Stimulated activated CD4-positive, alpha-beta T cell treated with anti-CD3 and anti-CD28 coated beads, Interleukin-4, amount 100 ng/mL, for 1 hour (primary cell): ENCODE results near the gene DNAJB13.

ENCODE experiments used
- DNase-seq: peaks from one replicate; pipeline ENCODE4 v3.0.0-alpha.2; 2020

DNAJB13 gene

GRCh38 chr11:74001822-74002286, 51.0 kb downstream of the DNAJB13 start:
- no peak for DNase-seq

GRCh38 chr11:74002832-74003231, 52.0 kb downstream of the DNAJB13 start:
- DNase-seq, result no peak

GRCh38 chr11:74004046-74004695, 53.3 kb downstream of the DNAJB13 start:
- DNase-seq, result no peak

- peak; percentile 72 for DNase-seq
Observed at GRCh38 chr11:74004759-74005615, 54.2 kb downstream of the DNAJB13 start.

GRCh38 chr11:74005721-74006517, 55.1 kb downstream of the DNAJB13 start:
- no peak for DNase-seq

- no peak for DNase-seq
Observed at GRCh38 chr11:74006743-74007304, 56.0 kb downstream of the DNAJB13 start.

- DNase-seq, result no peak
Observed at GRCh38 chr11:74007691-74008372, 57.0 kb downstream of the DNAJB13 start.

GRCh38 chr11:74008373-74009229, 57.8 kb downstream of the DNAJB13 start, which contains the start of gene UCP3:
Gene UCP3 (minus strand): TSS chr11:74009085. CDS start chr11:74007042, 2,043 bp downstream.
- no peak for DNase-seq

- no peak for DNase-seq
Observed at GRCh38 chr11:74009230-74009547, 58.4 kb downstream of the DNAJB13 start.

GRCh38 chr11:74009675-74010305, 59.0 kb downstream of the DNAJB13 start:
- no peak for DNase-seq

GRCh38 chr11:74010306-74011300, 59.8 kb downstream of the DNAJB13 start:
- DNase-seq, result no peak

- peak; percentile 35 for DNase-seq
Observed at GRCh38 chr11:74011360-74012073, 60.7 kb downstream of the DNAJB13 start.

GRCh38 chr11:74012074-74012809, 61.4 kb downstream of the DNAJB13 start:
- DNase-seq, result no peak

GRCh38 chr11:74013141-74013540, 62.3 kb downstream of the DNAJB13 start:
- DNase-seq, result no peak

- no peak for DNase-seq
Observed at GRCh38 chr11:74014880-74015279, 64.1 kb downstream of the DNAJB13 start.

GRCh38 chr11:74015919-74016684, 65.3 kb downstream of the DNAJB13 start:
- no peak for DNase-seq

- no peak for DNase-seq
Observed at GRCh38 chr11:74017631-74018030, 66.8 kb downstream of the DNAJB13 start.
